HG02623 (cell line): ENCODE results near the gene COL1A1.

Experiments used
- ATAC-seq: cut with Tn5 transposase; IDR thresholded peaks from one replicate; pipeline ENCODE4 v1.9.1; 2021; ENCODE audit warnings: moderate library complexity; ENCODE audit not compliant: unreplicated experiment

Gene COL1A1

GRCh38 chr17:50213026-50214022 is 11.9 kb upstream of the COL1A1 start:
- no peak for ATAC-seq

- ATAC-seq, result no peak
Observed at GRCh38 chr17:50212121-50212843, 10.9 kb upstream of the COL1A1 start.

- no peak for ATAC-seq
Observed at GRCh38 chr17:50211249-50212120, 10.1 kb upstream of the COL1A1 start.

GRCh38 chr17:50210240-50211225 is 9.1 kb upstream of the COL1A1 start:
- ATAC-seq, result no peak

- ATAC-seq, result no peak
Observed at GRCh38 chr17:50209472-50210239, 8.2 kb upstream of the COL1A1 start.

- no peak for ATAC-seq
Observed at GRCh38 chr17:50209133-50209471, 7.7 kb upstream of the COL1A1 start.

GRCh38 chr17:50208611-50209061 is 7.2 kb upstream of the COL1A1 start:
- ATAC-seq, result no peak

- no peak for ATAC-seq
Observed at GRCh38 chr17:50207792-50208567, 6.5 kb upstream of the COL1A1 start.

- no peak for ATAC-seq
Observed at GRCh38 chr17:50207315-50207714, 5.9 kb upstream of the COL1A1 start.

GRCh38 chr17:50206604-50207293 is 5.3 kb upstream of the COL1A1 start:
- no peak for ATAC-seq

- no peak for ATAC-seq
Observed at GRCh38 chr17:50205963-50206505, 4.6 kb upstream of the COL1A1 start.

- no peak for ATAC-seq
Observed at GRCh38 chr17:50205111-50205962, 3.9 kb upstream of the COL1A1 start.

- no peak for ATAC-seq
Observed at GRCh38 chr17:50204431-50204830, 3.0 kb upstream of the COL1A1 start.

- ATAC-seq, result no peak
Observed at GRCh38 chr17:50203604-50204345, 2.3 kb upstream of the COL1A1 start.

- no peak for ATAC-seq
Observed at GRCh38 chr17:50203086-50203485, 1.7 kb upstream of the COL1A1 start.
